GM12874 (cell line): ENCODE results near the gene BSDC1.

Source experiments
- TF ChIP-seq, protein P1 (sequence below): IDR thresholded peaks from 2 replicates; pipeline ENCODE4 v1.5.1; 2011; ENCODE audit warnings: low read depth, mild to moderate bottlenecking, control low read depth, low read length, moderate library complexity; ENCODE audit not compliant: insufficient read depth

Gene BSDC1

DNA sequence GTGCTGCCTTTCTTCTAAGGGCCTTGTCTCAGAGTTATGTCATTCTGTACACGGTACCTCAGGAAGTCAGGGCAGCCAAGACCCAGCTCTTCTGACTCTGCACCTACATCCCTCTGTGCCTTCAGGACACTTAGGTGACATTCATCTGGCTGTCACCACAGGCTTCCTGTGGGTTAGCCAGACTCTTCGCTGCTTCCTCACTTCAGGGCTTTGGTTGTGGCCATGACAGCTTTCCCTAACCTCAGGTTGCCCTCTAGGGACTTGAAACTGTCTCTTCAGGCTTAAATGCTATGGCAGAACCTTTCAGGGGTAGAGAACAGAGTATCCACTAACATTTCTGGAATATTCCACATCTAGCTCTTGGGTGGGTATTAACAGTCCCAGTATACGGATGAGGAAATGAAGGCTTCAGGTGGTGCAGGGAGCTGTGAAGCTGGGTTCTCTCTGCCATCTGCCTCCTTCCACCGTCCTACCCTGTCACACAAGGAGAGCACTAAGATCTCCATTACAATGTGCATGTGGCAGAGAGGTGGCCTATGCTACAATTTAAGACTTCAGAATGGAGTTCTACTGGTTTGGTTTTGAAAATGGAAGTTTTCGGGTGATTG is 22.0 kb downstream of the BSDC1 start:
- TF ChIP-seq, protein P1, sequence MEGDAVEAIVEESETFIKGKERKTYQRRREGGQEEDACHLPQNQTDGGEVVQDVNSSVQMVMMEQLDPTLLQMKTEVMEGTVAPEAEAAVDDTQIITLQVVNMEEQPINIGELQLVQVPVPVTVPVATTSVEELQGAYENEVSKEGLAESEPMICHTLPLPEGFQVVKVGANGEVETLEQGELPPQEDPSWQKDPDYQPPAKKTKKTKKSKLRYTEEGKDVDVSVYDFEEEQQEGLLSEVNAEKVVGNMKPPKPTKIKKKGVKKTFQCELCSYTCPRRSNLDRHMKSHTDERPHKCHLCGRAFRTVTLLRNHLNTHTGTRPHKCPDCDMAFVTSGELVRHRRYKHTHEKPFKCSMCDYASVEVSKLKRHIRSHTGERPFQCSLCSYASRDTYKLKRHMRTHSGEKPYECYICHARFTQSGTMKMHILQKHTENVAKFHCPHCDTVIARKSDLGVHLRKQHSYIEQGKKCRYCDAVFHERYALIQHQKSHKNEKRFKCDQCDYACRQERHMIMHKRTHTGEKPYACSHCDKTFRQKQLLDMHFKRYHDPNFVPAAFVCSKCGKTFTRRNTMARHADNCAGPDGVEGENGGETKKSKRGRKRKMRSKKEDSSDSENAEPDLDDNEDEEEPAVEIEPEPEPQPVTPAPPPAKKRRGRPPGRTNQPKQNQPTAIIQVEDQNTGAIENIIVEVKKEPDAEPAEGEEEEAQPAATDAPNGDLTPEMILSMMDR = peak; percentile 24; the same call in 1 of the 2 replicates

DNA sequence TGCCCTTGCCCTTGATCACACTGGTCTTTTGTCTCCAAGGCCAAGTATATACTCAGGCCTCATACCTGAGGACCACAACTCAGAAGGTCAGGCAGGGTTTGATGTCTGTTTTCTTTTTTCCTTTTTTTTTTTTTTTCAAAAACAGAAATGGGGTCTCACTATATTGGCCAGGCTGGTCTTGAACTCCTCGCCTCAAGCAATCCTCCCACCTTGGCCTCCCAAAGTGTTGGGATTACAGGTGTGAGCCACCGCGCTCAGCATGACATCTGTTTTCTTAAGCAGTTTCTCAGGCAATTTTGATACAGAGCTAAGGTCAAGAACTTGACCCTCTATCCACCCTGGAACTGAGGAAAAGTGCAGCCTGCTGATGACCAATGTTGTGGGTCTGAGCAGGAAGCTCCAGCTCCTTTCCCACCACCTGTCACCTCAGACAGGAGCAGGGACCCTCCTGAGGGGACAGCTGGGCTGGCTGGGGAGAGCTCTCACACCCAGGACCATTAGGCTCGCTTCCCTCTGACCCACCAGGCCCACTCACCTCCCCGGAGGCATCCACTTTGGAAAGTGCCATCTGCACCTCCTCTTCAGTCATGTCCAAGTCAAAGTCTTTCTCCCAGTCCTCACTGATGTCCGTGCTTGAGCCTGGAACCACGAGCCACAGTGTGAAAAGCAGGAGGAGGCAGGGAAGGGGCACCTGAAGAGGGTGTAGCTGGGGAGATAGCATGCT is 26.2 kb downstream of the BSDC1 start:
- TF ChIP-seq, protein P1 = no peak

DNA sequence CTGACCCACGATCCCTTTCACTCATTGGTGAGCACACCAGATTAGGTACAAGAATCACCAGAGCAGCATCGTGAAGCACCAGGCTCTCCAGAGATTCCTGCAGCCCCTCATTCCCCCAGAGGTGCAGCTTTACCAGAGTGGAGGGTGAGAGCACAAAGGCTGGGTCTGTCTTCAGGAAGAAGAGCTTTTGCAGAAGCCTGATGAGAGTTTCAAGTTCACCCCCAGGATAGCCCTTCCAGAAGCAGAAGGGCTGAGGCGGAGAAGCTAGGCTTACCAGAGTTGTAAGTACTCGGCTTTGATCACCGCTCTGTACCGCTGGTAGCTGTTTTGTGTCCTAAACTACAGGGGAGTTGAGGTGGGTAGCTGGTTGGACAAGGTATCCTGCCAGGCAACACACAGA is 28.8 kb downstream of the BSDC1 start:
- TF ChIP-seq, protein P1 = no peak

DNA sequence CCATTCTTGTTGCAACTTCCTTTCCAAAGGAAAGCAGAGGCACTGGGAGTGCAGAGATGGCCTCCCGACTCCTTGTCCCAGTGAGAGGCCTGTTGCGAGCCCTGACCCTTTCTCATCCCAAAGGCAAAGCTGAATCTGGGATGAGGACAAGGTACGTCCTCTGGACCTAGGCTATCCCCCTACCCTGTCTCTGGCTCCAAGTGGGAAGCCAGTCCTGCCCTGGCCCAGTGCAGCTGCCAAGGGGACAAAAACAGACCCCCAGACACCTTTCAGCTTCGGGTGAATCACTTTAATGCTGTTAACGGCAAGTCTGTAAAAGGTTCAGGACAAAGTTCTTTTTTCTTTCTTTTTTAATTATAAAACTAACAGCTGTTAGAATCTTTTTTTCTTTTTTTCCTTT is 29.4 kb downstream of the BSDC1 start:
- TF ChIP-seq, protein P1 = no peak

DNA sequence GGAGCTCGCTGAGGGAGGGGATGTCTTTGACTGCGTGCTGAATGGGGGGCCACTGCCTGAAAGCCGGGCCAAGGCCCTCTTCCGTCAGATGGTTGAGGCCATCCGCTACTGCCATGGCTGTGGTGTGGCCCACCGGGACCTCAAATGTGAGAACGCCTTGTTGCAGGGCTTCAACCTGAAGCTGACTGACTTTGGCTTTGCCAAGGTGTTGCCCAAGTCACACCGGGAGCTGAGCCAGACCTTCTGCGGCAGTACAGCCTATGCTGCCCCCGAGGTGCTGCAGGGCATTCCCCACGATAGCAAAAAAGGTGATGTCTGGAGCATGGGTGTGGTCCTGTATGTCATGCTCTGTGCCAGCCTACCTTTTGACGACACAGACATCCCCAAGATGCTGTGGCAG is 30.5 kb downstream of the BSDC1 start:
- TF ChIP-seq, protein P1 = no peak

DNA sequence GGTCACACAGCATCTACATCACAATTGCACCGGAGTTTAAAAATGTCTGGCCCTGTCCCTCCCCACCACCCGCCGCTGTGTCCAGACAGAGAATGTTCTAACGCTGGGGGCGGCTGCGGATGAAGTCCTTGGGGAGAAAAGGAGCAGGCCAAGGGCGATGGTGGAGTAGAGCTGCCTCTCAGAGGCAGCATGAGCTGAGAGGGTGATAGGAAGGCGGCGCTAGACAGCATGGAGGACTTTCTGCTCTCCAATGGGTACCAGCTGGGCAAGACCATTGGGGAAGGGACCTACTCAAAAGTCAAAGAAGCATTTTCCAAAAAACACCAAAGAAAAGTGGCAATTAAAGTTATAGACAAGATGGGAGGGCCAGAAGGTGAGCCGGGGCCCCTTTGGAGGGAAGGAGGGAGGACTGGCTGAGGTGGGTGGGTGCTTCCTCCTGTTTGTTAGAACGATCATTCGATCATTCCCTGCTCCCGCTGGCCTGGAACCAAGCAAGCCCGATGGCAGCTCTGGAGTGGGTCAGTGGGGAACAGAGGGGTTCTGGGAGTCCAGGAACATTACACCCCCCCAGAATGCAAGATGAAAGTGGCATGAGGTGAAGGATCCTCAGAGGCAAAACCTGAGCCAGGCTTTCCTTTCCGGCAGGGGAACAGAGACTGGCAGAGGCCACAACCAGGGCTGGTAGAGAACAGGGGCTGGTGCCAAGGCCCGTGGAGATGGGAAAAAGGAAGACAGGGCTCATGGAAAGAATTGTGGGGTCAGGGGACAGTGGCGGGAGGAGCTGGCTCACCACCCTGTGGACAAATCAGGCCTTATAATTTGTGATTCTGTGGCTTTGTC is 31.5 kb downstream of the BSDC1 start, which contains the start of the genes FAM229A and TSSK3:
Gene FAM229A (minus strand): TSS at position 12 of the 840 bp plus-strand sequence. CDS start 394 bp downstream, outside the sequence.
Gene TSSK3 (plus strand): TSS at position 66 of the 840 bp plus-strand sequence. CDS start 163 bp downstream, at position 229.
- TF ChIP-seq, protein P1 = no peak

DNA sequence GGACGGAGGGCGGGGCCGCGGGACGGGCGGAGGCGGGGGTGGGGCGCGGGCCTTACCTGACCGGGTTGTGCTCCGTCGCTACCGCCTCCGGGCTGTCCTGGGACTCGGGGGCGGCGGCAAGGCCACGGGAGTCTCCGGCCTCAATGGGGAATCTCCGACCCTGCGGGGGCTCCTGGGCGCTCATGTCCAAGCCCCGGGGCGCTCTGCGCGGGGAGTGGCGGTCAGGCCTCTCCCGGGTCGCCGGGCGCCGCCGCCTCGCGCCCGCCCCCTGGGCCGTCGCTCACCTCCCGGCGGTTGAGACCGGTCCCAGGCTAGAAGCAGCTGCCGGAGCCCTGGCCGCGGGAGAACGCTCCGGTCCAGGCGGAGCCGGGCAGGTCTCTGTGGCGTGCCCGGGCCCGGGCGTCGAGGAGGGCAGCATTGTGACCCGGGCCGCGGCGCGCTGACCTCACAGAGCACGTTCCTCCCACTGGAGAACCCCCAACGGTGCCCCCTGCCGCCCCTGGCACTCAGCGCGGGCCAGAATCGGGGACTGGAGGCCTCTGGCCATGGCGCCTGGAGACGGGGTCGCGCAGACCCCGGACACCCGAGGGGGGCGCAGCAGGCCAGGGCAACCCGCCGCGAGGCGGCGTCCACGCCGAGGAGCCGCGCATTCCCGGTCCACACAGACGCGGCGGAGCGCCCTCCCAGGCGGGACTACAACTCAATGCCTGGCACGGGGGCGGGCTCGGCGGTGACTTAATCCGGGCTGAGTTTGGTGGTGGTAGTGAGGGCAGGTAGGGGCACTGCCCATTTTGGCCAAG is 32.4 kb downstream of the BSDC1 start:
- TF ChIP-seq, protein P1 = 0 out of 2 replicates have a peak, but pooled peaks have one; percentile 11
